COLO668 (cell line): Measurements from ENCODE around the gene PTPRN2.
"Not testable (repeated sequence)": the region's sequence is repeated elsewhere in the genome, so short reads cannot be mapped to it uniquely, and the experiment has no call there.

ENCODE experiments used
- DNase-seq: peaks from one replicate; lab custom pipeline; 2025; ENCODE audit not compliant: unreplicated experiment; lab: John Stamatoyannopoulos, UW

Gene PTPRN2

DNA sequence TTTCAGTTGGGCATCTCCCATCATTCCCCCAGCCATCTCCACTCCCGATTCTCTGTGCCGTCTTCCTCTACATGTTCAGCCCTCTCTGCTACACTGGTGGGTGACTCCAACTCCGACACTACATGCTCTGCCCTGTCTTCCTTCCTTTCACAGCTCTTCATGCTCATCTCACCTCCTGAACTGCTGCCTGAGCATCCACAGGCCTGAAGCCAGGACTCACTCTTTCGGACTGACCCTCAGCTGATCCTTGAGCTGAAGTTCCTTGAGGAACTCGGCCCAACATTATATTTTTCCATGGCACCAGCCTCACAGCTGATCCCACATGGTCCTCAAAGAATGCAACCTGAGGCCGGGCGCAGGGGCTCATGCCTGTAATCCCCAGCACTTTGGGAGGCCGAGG lies 538.4 kb downstream of the PTPRN2 start:
- no peak for DNase-seq

DNA sequence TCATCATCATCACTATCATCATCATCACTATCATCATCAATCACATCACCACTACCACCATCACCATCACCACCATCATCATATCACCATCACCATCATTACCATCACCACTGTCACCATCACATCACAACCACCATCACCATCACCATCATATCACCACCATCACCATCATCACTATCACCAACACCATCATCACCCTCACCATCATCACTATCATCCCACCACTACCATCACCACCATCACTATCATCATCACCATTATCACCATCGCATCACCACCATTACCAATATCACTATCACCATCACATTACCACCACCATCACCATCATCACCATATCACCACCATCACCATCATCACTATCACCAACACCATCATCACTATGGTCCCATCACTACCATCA lies 539.1 kb downstream of the PTPRN2 start:
- DNase-seq, result no peak

DNA sequence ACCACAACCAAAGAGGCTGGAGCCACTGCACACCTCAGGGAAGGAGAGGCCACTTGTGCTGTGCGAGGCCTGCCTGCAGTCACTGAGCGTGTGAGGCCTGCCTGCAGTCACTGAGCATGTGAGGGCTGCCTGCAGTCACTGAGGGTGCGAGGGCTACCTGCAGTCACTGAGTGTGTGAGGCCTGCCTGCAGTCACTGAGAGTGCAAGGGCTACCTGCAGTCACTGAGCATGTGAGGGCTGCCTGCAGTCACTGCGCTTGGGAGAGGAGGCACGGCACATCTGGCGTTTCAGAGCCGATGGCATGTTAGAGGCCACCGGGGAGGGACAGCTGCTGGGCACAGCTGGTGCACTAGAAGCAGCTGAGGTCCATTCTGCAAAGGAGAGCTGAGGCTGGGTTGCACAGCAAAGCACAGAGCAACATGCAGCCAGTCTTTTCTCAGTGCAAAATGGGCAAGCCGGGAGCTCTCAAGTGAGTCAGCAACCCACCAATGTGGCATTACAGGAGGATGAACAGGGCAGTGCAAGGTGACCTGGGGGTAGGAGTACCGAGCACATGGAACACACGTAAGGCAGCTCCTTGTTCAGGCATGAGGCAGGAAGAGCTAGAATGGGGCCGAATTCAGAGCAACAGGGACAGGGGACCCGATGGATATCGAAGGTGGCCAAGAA lies 540.1 kb downstream of the PTPRN2 start:
- DNase-seq, result no peak

DNA sequence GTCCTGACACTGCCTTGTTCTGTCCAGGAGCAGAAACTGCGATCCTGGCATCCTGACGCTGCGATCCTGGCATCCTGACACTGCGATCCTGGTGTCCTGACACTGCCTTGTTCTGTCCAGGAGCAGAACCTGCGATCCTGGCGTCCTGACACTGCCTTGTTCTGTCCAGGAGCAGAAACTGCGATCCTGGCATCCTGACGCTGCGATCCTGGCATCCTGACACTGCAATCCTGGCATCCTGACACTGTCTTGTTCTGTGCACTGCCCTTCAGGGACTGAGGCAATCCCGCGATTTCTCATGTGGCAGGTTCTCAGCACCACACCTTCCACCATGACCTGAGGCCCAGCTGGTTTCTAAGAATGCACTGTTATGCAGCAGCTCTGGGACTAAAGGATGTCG lies 541.4 kb downstream of the PTPRN2 start:
- not testable (repeated sequence) for DNase-seq

DNA sequence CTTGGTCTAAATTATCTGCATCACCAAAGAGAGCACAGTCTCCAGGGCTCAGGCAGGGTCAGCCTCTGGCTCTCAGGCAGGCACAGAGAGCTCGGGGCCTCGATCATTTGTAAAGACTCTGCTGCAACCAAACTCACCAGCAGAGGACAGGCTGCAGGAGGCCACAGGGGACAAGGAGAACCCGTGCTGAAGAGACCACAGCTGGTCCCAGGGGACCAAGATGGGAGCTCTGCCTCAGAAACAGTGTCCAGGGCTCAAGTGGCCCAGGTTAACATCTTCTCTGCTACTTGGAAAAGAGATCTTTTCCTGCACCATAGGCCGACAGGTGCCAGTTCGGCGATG lies 543.2 kb downstream of the PTPRN2 start:
- DNase-seq, result no peak

DNA sequence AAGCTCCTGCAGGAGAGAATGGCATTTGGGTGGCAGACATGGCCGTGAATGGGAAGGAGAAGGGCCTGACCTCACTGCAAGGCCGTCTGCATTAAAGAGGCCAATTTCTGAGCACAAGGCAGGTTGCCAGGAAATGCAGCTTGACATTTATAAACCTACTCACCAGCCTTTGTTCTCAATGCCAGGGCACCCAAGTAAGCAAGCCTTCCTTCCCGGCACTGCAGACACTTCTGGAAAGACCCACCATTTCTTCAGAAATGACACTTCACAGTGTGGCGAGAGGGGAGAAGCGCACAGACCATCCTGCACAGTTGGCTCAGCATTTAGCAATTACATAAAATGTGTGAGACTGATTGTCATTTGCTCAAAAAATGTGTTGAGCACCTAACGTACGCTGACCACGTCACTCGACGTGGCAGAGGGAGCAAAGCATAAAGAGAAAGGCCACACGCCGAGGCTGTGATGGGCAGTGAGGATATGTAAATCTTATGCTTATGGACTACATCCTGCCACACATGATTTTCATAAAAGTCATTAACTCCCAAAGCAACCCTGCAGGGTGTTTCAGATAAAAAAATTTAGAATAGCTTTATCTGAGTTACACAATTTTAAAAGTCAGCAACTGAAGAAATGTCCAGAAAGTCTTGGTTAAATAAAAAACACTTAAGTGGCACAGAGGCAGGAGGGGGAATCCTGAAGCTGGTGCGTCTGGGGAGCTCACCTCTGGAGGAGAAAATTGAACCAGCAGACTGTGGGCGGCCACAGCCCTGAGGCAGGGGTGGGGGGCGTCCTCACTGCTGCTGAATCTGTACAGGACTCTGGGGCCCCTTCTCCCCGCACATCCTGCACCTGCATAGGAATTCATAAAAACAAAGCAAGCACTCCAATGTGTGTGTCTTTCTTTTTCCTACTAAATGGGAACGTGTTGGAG lies 543.8 kb downstream of the PTPRN2 start:
- no peak for DNase-seq

DNA sequence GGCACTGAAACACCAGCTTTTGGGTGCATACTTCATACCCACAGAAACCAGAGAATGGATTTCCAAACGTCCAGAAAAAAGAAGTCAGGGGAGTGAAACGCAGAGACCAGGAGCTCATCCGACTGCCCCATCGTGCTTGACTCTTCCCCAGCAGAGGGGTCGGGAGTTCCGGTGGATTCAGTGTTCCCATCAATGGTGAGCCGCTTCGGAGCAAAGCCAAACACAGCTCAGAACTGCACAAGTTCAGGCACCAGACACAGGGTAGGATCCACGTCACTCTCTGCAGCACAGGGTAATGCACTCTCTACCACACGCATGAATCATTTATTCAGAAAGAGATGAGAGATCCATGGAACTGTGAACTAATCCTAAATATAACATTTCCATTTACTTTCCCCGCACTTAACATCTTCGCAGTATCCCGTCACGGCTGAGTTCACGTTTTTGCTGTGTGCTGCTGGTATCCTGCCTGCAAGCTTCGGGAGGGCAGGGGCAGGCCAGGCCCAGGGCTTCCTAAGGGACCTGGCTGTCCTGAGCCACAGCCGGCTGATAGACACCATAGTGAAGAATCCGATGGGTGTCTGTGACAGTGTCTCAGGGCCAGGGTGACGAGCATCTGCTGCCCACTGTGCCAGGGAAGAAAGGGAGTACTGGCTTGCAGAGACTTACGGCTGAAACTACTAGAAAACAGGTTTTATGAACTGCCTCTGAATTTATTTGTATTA lies 545.3 kb downstream of the PTPRN2 start:
- DNase-seq, result no peak

DNA sequence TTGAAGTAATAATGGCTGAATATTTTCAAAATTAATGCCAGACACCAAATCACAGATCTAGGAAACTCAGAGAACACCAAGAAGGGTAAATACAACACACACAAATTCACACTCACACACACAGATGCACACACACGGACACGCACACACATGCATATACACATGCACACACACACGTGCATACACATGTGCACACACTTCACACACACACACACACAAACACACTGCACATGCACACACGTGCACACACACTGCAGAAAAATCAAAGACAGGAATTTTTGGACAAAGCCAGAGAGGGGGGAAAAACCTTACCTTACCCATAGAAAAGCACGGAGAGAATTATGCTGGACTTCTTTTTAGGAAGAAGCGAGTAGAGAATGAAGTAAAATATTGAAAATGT lies 547.4 kb downstream of the PTPRN2 start:
- DNase-seq, result no peak

DNA sequence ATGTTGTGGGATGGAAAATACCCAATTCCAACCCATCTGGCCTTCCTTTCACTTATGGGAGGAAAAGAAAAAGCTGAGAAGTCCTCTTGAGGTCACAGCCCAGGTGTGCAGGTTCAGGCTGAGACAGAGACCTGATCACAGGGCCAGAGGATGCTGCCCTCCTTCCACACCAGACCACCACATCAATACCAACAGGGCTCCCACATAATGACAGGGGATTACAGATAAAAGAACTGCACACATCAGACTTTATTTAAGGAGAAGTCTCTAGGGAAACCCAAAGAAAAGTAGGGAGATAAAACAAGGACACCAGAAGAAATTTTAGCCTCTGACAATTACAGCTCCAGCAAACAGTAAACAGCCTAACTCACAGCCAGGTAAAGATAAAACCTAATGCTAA lies 548.4 kb downstream of the PTPRN2 start:
- no peak for DNase-seq

DNA sequence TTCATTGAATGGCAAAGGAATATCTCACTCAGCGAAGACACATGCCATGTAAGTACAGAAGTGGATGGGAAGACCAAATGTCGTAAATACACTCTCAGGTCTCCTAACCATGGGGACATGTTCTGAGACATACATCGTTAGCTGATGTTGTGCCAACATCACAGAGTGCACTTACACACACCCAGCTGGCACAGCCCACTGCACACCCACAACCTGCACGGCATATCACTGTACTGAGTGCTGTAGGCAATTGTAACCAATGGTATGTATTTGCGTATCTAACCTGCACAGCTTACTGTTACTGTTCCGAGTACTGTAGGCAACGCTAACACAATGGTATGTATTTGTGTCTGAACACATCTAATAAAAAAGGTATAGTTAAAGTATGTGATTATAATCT lies 550.4 kb downstream of the PTPRN2 start:
- no peak for DNase-seq

DNA sequence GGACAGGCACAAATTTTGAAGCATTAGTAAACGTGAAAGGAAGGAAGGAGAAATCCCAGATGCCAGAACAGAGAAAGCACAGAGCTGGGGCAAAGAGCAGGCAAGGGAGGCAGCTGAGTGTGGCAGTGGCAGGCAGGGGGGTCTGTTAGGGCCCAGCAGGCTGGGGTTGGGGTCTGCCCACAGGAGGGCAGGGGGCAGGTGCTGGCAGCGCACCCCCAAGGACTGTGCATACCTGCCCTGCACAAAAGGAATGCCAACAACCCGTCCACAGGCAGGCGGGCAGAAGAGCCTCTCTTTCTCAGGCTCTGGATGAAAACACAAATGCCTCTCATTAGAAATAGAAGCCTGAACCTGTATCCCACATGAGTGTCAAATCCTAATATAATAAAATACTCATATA lies 552.3 kb downstream of the PTPRN2 start:
- no peak for DNase-seq

DNA sequence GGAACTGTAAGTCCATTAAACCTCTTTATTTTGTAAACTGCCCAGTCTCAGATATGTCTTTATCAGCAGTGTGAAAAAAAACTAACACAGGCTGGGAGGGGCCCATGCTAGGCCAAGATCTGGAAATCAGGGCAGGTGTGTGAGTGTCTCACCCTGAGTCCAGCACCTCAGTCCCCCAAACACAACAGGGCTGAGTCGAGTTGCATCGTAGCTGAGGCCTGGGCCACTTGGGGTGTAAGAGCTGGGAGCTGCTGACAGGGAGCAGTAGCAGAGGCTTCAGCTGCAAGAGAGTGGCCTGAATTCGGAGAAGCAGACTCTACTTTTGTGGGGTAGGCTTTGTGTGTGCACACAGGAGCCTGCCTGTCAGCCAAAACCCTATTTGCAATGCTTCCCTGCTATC lies 553.1 kb downstream of the PTPRN2 start:
- DNase-seq, result no peak

DNA sequence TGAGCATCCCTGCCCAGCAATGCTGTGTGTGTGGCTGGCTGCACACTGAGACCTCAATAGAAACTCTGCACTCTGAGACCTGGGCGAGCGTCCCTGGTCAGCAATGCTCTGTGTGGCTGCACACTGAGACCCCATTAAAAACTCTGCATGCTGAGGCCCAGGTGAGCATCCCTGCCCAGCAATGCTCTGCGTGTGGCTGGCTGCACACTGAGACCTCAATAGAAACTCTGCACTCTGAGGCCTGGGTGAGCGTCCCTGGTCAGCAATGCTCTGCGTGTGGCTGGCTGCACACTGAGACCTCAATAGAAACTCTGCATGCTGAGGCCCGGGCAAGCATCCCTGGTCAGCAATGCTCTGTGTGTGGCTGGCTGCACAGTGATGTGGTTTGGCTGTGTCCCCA lies 553.7 kb downstream of the PTPRN2 start:
- not testable (repeated sequence) for DNase-seq

DNA sequence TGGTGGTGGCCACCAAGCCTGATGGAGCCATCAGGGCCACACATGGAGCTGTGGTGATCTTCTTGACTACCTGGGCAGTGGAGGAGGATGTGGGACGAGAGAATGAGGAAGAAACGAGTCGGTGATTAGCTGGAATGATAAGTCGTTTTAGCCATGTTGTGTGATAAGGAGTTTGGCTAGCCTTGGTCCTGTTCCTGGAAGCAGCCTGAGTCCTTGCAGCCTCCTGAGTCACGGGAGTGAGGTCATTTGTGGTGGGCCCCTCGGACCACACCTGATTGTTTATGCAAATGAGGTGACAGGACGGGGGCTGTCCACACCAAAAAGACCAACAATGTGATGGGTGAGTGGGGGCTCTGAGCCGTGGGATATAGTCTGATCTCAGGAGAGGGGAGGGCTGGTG lies 554.4 kb downstream of the PTPRN2 start:
- DNase-seq, result no peak

DNA sequence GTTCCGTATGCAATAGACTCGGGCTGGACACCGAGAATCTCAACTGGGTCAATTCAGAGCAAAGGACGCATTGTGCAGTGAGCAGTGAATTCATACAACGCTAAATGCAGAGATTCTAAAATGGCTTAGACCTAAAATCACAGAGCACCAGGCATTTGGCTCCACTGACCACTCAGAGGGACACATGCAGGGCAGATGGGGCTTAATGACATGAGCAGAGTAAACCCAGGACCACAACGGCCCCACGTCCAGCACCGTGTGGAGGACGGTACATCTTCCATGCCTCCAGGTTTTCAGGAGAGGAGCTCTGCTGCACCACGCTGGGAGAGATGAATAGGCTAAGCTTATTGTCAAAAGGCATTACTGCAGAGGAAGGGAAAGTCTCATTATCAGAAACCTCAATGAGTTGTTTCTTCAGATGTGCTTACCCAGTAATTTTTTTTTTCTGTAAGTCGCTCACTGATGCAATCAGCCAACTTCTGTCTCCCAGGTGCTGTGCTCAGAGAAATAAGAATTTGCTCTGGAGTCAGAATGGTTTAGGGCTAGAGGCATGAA lies 555.0 kb downstream of the PTPRN2 start:
- DNase-seq, result no peak

DNA sequence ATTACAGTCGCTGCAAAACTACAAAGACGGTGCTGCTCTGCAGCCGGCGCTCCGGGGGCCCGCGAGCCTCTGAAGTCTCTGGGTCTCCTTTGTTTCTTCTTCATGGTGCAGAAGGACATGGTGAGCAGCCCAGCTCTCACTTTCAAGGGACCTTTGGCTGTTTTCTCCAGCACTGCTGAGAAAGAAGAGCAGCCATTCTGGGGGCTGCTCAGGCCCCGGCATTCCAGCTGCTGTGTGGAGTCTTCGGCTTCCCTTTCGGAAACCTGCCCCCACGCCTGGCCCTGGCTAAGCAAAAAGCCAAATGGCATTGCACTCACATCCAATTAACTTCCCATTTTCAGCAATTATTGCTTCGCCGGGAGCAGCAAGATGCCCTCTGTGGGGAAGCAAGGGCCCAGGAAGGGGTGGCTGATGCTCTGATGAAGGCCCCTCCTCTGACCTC lies 555.7 kb downstream of the PTPRN2 start:
- DNase-seq, result no peak

DNA sequence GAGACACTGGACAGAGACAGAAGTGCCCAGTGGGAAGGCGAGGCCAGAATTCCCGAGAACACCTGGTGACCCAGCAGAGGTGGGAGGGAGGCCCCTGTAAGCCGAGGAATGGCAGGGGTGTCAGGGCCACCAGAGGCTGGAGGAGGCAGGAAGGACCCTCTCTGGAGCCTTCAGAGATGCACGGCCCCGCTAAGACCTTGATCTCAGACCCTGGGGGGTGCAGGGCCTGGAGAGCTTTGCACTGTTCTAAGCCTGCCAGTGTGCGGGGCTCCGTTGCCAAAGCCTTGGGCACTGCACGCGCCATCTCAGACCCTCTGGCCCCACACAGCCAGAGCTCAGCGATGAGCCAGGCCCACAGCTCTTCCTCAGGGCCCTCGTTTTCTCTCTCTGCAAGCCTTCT lies 557.1 kb downstream of the PTPRN2 start:
- DNase-seq, result no peak

DNA sequence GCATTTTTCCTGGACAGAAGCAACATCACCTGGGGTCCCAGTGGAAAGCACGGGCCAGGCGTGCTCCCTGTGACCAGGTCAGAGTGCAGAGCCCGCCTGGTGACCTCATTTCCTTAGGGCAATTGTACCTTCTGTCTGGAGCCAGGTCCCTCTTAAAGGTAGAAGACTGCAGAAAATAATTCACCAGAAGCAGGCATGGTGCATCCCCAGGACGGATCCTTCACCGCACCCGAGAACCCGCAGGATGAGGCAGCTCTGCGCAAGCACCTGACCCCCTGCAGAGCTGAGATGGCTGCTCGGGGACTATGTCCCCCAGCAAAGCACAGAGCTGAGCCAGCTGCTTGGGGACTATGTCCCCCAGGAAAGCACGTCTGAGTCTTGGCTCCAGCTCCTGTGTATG lies 557.6 kb downstream of the PTPRN2 start:
- no peak for DNase-seq

DNA sequence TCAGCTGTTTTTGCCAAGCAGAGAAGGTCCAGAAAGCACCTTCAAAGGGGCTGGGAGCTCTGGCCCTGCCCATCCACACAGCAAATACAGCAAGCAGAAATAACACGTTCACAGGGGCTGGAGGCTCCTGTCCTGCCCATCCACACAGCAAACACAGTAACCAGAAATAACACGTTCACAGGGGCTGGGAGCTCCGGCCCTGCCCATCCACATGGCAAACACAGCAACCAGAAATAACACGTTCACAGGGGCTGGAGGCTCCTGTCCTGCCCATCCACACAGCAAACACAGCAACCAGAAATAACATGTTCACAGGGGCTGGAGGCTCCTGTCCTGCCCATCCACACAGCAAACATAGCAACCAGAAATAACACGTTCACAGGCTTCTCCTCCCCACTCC lies 558.1 kb downstream of the PTPRN2 start:
- peak; percentile 39 for DNase-seq

DNA sequence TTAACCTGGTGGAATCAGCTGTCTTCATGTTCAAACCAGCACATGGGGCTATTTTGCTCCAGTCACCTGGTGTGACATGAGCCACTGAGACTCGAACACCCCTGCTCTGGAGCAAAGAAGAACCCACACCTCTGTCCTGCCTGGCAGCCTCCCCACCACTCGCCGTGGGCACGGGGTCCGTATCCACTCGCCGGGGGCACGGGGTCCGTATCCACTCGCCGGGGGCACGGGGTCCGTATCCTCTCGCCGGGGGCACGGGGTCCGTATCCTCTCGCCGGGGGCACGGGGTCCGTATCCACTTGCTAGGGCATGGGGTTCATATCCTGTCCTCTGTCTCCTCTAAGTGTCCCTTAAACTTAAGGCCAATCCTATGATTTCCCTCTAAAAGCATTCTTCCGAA lies 558.7 kb downstream of the PTPRN2 start:
- no peak for DNase-seq

DNA sequence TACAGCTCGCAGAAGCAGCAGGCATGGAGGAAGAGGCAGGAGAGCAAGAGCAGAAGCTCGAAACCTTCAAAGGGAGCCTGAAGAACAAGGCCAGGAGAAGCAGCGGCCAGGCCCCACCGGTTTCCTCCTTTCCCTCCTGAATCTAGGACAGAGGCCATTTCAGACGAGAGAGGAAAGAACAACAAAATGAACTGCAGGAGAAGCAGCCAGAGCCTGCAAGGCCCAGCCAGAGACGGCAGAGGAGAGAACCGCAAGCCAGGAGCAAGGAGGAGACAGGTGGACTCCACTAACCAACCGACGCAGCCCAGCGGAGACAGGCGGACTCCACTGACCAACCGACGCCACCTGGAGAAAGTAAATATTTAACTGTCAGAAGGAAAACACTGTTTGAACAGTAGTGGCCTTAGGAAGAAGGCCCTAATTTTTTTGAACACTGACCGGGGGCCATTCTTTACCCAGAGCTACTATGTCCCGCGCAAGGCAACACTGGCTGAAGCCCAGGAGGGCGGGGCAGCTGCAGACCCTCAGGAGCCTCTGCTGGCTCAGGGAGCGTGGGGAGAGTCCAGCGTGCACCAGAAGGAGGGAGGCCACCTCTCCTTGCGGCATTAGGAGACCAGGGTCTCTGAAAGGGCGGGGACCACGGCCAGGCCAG lies 559.2 kb downstream of the PTPRN2 start:
- DNase-seq, result peak; percentile 76
